Peyer's patch (tissue), 4 donors: Measurements from ENCODE around the gene CCDC92B. TPM values are rescaled to one million over a fixed set of nuclear protein-coding genes. Genes with fewer than 3 reads are reported as not detected.

Experiments
- DNase-seq, 3 donors: peaks; one replicate each; pipeline ENCODE4 v3.0.0-alpha.2; 2017 to 2019
- H3K27ac ChIP-seq, 4 donors: fragments of 200-600 bp; sonication (generic); one replicate each; pipeline ENCODE4 v1.5.1; 2016 to 2019
- H3K27me3 ChIP-seq, 2 donors: fragments of 200-600 bp; sonication (generic); one replicate each; pipeline ENCODE4 v1.5.1; 2019
- H3K36me3 ChIP-seq, 3 donors: fragments of 200-600 bp; sonication (generic); one replicate each; pipeline ENCODE4 v1.5.1; 2016 to 2019
- H3K4me1 ChIP-seq, 4 donors: fragments of 200-600 bp; sonication (generic); one replicate each; pipeline ENCODE4 v1.5.1; 2016 to 2019
- H3K4me3 ChIP-seq, 4 donors: fragments of 200-600 bp; sonication (generic); 1 replicate in 3 of 4; 2 replicates in 1 of 4; pipeline ENCODE4 v1.5.1; 2016 to 2019; ENCODE audit warnings: mild to moderate bottlenecking in 1 of 4
- H3K9me3 ChIP-seq, 4 donors: fragments of 200-600 bp; sonication (generic); one replicate each; pipeline ENCODE4 v1.5.1; 2016 to 2019; ENCODE audit warnings: mild to moderate bottlenecking in 1 of 4
- CTCF ChIP-seq, 6 experiments: fragments of 450-650 bp in 4 of 6; fragments of 200-600 bp in 2 of 6; sonication (generic) in 1 of 6; IDR thresholded peaks; one replicate each; pipeline ENCODE4 v1.5.1; 2017 to 2019; ENCODE audit warnings: antibody characterized with exemption in 6 of 6, mild to moderate bottlenecking in 3 of 6, moderate library complexity in 1 of 6
- POLR2A ChIP-seq, 2 donors: fragments of 450-650 bp; IDR thresholded peaks; one replicate each; pipeline ENCODE4 v1.5.1; 2017; ENCODE audit warnings: antibody characterized with exemption in 2 of 2, mild to moderate bottlenecking in 2 of 2, moderate library complexity in 2 of 2
- total RNA-seq, 4 donors: library from RNA; depleted of rRNA; stranded (reverse); fragments of >200 nt; gene quantifications; one replicate each; pipeline ENCODE4 v1.1.0, GENCODE V29; 2016

The CCDC92B gene
- total RNA-seq, 4 donors from 2014 or later: 1.5 to 1.6 TPM; not detected in 2

GRCh38 chr17:2687074-2687418 lies 62.4 kb downstream of the CCDC92B start:
- no peak for DNase-seq
- Histone ChIP-seq H3K9me3 (no peaks in the 10 kb centered on the region), H3K4me3 (no peak overlapping the region), H3K4me1 (no peaks in the 10 kb centered on the region), H3K27ac (no peak overlapping the region), H3K27me3 (no peaks in the 10 kb centered on the region), H3K36me3 (peaks cover 0 to 50% (median 0%) of the 10 kb centered on the region in 3 donors)
- no peak for TF ChIP-seq CTCF (IDR thresholded peaks at IDR 0.05)
- TF ChIP-seq POLR2A (IDR thresholded peaks at IDR 0.05): no peak

- H3K4me1 ChIP-seq: no peaks in the 10 kb centered on the region
- peaks cover 0 to 52% (median 0%) of the 10 kb centered on the region in 3 donors for H3K36me3 ChIP-seq
- no peak for DNase-seq
- TF ChIP-seq POLR2A (IDR thresholded peaks at IDR 0.05) (no peak), CTCF (IDR thresholded peaks at IDR 0.05) (no peak)
- no peak overlapping the region for H3K27ac ChIP-seq
- no peaks in the 10 kb centered on the region for H3K9me3 ChIP-seq
- no peak overlapping the region for H3K4me3 ChIP-seq
- H3K27me3 ChIP-seq: no peaks in the 10 kb centered on the region
Observed at GRCh38 chr17:2685696-2686095, 63.8 kb downstream of the CCDC92B start.

GRCh38 chr17:2684549-2684948 lies 64.9 kb downstream of the CCDC92B start:
- no peak overlapping the region for H3K27ac ChIP-seq
- H3K36me3 ChIP-seq: peaks cover 0 to 52% (median 0%) of the 10 kb centered on the region in 3 donors
- no peak for TF ChIP-seq POLR2A (IDR thresholded peaks at IDR 0.05)
- no peak for TF ChIP-seq CTCF (IDR thresholded peaks at IDR 0.05)
- H3K4me1 ChIP-seq: no peaks in the 10 kb centered on the region
- DNase-seq: no peak
- H3K27me3 ChIP-seq: no peaks in the 10 kb centered on the region
- no peaks in the 10 kb centered on the region for H3K9me3 ChIP-seq
- no peak overlapping the region for H3K4me3 ChIP-seq

GRCh38 chr17:2683912-2684311 lies 65.5 kb downstream of the CCDC92B start:
- Histone ChIP-seq H3K9me3 (no peaks in the 10 kb centered on the region), H3K27ac (no peak overlapping the region), H3K27me3 (no peaks in the 10 kb centered on the region), H3K4me1 (no peaks in the 10 kb centered on the region), H3K36me3 (peaks cover 0 to 50% (median 0%) of the 10 kb centered on the region in 3 donors), H3K4me3 (no peak overlapping the region)
- no peak for TF ChIP-seq POLR2A (IDR thresholded peaks at IDR 0.05)
- no peak for TF ChIP-seq CTCF (IDR thresholded peaks at IDR 0.05)
- DNase-seq: no peak

GRCh38 chr17:2682176-2682938 lies 67.1 kb downstream of the CCDC92B start:
- TF ChIP-seq CTCF (IDR thresholded peaks at IDR 0.05) (no peak), POLR2A (IDR thresholded peaks at IDR 0.05) (no peak)
- no peaks in the 10 kb centered on the region for H3K9me3 ChIP-seq
- no peak for DNase-seq
- no peaks in the 10 kb centered on the region for H3K4me1 ChIP-seq
- H3K27ac ChIP-seq: no peak overlapping the region
- H3K36me3 ChIP-seq: peaks cover 0 to 64% (median 0%) of the 10 kb centered on the region in 3 donors
- no peak overlapping the region for H3K4me3 ChIP-seq
- no peaks in the 10 kb centered on the region for H3K27me3 ChIP-seq
